Esophagus mucosa (tissue), 1 donor: Measurements from ENCODE around the gene PTPRN2. TPM values are rescaled to one million over a fixed set of nuclear protein-coding genes. Genes with fewer than 3 reads are reported as not detected.
A peak's percentile ranks its signal among the peaks of the same experiment; 100 is the strongest.

Experiments used
- ATAC-seq: fragments of 200-7000 bp; cut with Tn5 transposase; one replicate; pipeline ENCODE4 v1.9.1; 2020
- total RNA-seq: library from RNA; stranded (reverse); gene quantifications from one replicate; pipeline ENCODE4 v1.2.4, GENCODE V29; 2023
- donor health status: DM: yes; HTN: yes; CAD: no.

PTPRN2 gene
- total RNA-seq, 1 donor from 2014 or later, result 0.44 TPM

DNA sequence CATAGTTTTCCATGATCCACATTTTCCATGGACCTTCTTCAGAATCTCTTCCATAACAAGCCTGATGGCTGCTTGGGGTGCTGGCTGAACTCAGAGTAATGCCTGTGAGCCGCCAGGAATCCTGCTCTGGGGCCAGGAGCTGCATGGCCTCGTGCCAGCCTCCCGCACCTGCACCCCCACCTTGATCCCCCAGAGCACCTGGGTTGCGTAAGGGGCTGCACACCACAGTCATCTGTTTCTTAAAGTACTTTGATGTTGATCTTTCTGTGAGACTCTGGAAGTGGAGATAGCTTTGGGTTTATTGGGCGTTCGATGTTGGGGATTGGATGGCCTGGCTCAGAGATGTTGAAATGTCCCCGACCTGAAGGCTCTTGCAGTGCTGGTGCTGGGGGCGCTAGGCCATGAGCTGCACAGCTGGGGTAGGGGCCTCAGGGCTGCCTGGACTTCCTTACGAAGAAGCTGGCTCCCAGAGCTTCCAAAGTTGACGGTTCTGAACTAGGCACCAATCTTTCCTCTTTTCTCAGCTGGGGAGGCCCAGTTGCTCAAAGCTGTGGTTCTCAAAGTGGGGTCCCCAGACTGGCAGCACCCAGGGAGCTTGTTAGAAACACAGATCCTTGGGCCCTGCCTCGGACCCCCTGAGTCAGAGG is 716.9 kb downstream of the PTPRN2 start:
- ATAC-seq, result no peak

DNA sequence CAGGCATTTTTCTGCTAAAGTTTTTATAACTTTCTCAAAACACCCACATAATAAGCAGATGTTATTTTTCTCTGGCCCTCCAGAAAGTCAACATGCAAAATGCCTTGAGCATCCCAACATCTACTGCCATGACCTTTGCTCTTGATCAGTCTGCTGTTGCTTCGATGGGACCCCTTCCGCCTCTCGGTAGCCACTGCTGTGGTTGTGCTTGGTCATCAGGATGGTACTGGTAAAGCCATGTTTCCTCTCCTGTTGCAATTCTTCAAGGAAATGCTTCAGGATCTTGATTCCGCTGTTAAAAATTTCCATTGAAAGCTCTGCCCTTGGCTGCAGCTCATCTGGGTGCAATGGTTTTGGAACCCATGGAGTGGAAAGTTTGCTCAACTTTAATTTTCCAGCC is 717.8 kb downstream of the PTPRN2 start:
- ATAC-seq, result no peak

DNA sequence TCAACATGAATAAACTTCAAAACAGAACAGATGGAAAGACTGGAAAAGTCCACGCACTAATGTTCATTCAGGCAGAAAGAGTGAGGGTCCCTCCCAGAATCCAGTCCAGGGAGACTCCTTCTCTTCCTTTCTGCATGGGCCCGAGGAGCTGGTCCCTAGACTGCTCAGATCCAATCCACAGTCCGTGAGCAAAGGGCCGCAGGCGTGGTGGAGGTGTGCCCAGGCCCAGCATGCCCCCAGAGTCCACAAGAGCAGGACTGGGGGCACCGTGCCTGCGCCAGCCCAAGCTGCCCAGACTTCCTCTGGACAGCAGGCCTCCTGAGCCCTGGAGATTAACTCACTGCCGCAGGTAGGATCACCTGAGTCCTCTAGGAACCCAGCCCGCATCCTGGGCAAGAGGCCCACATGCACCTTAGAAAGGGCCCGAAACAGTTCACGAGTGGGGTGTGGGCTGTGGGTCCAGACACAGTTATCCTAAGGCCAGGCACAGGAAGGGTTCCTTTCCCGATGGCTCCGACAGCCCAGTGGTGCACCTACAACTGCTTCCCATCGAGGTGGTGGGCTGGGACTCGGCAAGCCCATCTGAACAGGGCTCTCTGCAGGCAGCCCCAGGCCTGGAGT is 719.8 kb downstream of the PTPRN2 start:
- no peak for ATAC-seq

DNA sequence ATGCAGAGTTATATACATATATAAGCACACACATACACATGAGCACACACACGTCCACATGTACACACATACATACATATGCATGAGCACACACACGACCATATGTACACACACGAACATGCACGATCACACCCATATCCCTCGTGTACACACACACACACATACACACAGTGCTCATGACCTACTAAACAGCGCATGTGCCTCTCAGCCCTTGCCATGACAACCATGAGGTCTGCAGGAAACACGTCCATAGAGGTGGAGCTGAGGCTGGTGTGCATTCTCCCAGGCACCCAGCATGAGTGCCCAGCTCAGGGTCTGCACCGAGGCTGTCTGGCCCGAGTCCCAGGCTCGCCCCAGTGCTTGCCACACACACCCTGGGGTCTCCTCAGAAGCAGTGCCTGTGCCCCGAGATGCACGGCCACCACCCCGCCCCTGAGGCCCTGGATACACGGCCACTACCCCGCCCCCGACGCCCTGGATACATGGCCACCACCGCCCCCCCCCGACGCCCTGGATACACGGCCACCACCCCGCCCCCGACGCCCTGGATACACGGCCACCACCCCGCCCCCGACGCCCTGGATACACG is 721.2 kb downstream of the PTPRN2 start:
- no peak for ATAC-seq

DNA sequence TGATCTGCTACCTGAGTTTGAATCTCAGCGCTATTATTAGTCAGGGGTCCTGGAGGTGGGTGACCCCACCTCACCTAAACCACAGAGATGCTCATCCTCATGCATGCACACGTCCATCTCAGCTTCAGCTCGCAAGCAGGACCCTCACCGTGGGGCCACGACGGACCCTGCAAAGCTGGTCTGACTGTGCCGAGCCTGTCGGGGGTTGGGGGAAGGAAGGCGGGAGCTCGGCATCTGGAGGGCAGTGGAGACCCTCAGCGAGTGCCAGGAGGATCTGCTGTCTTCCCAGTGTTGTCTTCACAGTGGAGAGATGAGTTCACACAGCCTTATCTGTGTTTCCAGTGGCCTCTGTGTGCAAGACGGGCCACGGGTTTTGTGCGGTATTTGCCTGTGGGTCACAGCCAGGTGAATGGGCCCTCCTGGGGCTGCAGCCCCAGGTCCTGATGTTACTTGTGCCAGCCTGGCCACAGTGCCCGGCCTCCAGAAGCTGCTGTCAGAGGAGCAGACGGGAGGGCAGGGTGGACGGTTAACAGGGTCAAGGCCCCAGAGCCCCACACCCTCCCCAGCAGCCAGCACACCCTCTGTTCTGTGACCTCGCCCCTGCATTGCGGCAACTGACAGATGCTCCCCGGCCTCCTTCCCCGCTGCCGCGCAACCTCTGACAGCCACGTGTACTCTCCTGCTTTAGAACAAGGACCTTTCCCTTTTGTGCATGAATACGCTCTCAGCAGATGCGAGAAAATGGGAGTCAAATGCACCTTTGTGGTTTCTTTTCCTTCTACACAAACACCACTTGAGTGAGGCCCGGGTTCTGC is 722.1 kb downstream of the PTPRN2 start:
- ATAC-seq, result no peak

DNA sequence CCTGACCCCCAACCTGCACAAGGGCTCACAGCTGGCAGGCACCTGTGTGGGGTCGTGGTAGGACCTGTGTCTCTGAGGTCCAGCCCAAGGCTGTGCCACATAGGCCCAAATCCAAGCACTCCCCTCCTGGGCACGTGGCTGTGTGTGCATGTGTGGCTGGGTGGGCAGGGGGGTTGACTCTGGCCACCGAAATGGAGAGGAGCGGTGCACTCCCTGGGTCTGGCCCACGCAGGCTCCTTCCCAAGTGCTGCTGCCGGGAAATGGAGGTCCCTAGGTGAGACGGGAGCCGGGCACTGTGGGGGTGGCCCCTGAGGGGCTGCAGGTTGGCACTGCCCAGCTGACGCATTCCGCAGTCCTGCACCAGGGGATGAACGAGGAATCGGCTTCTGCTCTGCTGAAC is 722.7 kb downstream of the PTPRN2 start:
- ATAC-seq, result no peak

DNA sequence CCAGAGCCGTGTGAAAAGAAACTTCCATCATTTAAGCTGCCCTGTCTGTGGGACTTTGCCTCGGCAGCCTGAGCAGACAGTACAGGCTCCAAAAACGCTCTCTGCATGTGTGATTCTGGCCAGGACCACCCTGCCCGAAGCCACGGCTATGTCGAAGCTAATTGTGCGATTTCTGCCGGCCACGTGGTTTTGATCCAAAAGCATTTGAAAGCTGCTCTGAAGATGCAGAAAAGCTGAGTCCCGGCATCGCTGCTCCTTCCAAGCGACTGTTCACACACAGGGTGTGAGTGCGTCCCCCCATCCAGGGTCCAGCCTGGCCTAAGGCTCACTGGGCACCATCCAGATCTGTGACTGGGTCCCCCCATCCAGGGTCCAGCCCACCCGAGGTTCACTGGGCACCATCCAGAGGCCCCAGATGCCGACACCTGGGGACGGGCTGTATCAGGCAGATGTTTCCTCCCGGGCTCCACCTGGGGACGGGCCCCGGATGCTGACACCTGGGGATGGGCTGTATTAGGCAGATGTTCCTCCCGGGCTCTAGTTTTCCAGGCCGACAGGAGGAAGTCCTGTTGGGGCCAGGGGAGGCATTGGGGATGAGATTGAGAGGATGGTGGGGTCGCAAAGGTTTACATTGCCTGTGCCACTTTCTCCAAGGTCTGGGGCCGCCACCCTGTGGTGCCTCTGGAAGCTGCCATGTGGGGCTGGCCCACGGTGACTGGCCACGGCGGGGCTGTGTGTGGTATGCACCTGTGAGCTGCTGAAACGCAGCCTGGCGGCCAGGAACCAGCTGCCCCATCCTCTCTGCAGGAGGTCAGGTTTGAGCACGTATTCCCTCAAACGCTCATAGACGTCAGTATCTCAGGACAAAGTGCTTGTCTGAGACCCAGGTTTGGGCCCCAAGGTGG is 723.5 kb downstream of the PTPRN2 start:
- no peak for ATAC-seq

DNA sequence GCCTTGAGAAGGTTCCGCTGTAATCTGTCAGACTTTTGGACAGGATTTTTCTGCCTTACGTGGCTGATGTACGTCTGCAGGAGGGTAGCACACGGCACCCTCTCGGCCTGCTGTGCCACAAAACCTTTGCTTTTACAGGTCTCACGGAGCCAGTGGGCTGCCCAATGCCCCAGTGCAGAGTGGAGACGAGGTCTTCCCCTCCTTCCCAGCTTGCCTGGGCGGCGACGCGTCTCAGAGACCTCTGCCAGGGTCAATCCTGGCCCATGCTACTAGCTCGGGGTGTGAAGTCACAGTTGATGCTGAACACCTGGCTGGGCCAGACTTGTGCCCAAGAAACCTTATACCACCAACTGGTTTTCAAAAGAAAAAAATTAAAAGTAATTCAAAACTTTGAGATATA is 724.4 kb downstream of the PTPRN2 start:
- no peak for ATAC-seq

DNA sequence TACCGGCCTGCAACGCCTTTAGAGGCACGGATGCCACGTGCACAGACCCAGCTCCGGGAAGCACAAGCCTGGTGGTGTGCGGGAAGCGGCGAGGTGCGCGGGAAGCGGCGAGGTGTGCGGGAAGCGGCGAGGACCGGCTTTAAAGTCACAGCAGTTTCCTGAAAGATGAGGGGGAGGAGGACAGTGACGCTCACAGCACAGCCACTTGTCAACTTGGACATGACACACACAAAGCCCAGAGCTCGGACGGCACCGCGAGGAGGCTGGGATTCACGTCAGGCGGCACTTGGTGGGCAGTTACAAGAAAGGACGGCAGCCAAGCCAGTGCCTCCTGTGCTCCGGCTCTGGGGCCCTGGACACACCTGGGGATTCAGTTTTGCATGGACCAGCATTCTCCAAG is 724.9 kb downstream of the PTPRN2 start:
- ATAC-seq, result no peak

DNA sequence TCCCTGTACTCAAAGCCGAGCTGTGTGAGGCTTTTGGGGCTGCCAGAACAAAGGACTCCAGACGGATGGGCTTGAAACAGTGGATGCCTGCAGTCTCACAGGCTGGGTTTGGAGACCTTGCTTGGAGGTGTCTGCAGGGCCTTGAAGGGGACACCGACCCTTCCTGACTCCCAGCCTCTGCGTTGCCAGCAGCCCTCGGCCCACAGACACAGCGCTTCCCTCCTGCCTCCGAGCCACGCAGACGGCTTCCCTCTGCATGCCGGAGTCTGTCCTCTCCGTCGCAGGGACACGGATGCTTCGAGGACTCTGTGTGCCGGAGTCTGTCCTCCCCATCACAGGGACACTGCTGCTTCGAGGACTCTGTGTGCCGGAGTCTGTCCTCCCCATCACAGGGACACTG is 726.1 kb downstream of the PTPRN2 start:
- no peak for ATAC-seq

DNA sequence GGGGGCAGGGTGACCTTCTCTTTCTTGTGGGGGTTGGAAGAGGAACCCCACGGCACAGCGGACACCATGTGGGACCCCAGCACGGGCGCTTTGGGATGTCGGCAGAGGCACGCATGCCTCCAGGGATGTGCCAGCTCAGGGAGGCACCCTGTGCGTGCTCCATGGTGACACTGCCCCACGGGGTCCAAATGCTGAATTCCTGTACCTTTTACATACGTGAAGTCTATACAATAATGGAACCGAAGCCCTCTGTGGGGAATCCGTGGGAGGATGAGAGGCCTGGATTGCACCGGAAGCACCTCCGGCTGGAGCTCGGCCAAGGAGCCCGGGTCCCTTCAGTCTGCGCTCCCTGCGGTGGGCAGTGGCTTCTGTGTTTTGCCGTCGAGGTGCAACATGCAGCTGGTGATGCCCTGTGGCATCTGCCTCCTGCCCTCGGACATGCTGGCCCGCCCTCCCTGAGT is 726.6 kb downstream of the PTPRN2 start:
- ATAC-seq, result no peak

DNA sequence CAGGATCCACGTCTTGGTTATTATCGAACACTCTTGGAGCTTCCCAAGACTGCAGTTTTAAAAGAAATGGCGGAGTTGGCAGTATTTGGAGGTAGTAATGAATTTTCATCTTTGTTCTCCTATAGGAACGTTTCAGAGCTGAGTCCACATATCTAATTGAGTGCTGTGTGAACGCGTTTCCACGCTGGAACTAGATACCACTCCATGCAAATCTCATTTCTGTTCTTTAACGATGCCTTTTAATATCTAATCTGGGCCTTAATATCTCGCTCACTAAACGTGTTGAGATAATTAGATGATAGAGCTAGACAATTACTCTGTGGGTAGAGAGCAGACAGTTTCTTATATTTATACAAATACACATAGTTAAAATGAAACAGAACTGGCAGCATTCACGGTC is 727.2 kb downstream of the PTPRN2 start:
- no peak for ATAC-seq

DNA sequence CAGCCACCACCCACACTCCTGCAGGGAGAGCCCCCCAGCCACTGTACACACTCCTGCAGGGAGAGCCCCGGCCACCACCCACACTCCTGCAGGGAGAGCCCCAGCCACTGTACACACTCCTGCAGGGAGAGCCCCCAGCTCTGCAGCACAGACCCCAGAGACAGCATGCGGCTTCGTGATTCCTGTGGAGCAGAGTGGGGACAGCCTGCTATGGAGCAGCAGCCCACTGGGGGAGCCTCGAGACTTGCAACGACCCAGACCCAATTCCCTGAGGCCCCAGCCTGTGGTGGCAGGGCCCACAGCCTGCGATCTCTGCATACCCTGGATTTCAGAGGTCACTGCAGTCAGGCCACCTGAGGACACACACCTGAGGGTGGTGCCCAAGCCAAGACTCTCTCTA is 727.7 kb downstream of the PTPRN2 start:
- ATAC-seq, result no peak

DNA sequence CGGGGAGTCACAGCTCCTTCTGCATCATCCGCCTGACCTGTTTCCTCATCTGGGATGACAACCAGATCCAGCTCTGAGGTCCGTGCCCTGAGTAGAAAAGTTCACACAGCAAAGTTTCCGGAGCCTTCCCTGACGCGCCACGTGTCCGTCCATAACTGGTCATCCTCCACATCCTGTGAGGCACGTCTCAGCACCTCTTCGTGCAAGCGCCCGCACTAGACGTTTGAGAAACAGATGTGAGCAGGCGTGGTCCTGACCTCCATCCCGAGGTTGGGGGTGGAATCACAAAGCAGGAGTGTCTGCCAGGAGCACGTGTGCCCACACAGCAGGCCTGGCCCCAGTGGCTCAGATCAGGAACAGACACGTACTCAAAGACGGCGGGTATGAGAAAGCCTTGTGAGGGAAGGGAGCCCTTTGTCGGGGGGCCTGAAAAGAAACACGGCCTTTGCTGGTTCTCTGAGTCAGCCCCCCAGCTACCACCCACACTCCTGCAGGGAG is 730.0 kb downstream of the PTPRN2 start:
- no peak for ATAC-seq

DNA sequence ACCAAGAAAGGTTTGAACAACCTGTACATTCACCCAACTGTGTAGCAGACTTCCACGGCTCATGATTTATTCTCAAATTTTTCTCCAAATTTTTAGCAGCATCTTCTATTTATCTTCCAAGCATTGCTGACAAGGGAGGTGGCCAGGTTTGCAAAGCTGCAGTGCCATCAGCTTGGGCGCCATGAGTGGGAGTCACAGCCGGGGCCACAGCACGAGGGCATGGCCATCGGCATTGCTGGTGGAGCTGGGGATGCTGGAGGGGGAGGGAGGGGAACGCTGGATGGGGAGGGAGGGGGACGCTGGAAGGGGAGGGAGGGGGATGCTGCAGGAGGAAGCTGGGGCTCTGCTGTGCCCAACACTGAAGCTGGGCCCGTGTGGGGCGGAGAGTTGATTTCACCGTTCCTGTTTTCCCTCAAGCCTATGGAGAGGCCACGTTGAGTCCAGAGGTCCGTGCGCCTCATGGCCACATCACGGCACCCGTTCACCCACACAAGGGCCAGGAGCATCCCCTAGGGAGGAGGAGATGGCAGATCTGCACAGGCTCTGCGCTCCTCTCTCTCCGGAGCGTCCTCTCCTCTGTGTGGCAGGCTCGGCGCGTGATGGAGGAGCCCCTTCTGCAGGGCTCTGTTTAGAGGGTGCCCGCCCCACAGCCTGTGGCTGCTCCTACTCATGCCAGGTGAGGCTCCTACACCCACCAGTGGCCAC is 730.6 kb downstream of the PTPRN2 start:
- ATAC-seq, result no peak

DNA sequence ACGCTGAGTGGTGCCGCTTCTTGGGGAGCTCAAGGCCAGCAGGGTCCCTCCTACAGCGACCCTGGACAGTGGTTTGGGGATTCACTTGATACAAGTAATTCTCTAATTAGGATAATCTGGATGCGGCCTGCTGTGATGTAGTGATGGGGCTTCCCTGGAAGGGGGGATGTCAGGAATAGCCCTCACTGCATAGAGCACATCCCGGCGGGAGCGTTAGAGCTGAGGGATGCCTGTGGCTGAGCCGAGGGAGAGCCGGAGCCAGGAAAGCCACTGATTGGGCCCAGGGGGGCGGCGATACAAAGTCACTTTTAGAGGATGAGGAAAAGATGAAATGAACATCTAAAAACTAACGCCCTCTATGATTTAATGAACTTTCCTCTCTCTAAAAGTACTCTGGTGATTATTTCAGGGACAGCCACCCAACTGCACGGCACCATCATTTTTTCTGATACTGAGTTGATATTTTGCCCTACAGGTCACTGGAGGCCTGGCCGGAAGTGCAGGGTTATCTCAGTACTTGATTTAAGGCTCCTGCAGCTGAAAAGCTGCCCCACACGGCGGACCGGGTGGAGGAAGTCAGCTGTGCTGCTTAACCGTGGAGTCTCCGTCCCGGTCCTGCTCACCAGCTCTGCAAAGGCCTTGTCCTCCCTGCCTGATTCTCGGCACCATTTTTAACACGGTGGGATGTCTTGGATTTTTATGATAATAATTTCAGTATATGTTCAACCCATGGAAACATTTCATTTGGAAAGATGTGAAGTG is 732.0 kb downstream of the PTPRN2 start:
- no peak for ATAC-seq

DNA sequence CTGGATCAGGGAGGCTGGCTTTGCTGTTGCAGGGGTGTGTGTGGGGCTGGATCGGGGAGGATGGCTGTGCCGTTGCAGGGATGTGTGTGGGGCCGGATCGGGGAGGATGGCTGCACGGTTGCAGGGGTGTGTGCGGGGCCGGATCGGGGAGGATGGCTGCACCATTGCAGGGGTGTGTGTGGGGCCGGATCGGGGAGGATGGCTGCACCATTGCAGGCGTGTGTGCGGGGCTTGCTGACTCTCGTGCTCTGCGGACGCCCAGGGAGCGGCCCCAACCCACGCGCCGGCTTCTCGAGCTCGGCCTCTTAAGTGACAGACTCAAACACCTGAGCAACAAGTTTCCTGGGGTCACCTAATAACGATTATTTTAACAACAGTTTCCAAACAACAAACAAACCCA is 732.6 kb downstream of the PTPRN2 start:
- ATAC-seq, result no peak

DNA sequence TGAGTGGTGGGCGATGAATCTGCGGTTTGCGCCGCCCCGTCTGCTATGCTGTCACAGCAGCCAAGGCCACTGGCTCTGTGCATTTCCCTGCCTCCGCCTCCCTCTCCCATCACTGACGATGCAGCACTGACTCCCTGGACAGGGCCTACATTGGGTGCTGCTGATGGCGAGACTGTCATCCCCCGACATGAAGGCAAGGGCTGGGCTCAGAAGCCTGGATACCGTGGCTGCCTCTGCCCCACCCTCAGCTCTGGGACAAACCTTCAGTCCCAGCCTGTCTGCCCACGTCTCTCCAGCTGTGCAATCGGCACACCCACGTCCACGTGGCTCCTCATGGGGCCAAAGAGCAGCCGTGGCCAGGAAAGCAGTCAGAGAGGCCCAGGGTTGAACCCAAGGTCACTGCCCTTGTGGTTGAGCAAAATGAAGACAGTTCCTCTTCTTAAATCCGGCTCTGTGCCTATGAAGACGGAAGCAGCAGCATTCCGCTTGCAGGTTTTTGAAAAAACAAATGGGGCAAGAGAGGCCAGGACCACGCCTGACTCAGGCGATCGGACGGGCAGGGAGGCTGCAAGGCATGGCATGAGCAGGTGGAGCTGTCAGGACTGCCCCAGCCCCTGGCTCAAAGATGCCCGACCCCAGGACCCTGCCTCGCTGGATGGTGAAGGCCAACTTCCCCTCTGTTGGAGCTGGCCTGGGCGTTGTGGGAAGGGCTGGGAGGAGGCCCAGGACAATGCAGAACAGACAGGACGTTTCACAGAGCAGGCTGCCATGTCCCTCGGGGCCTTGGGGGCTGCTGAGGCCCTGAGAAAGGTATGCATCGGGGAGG is 733.3 kb downstream of the PTPRN2 start:
- ATAC-seq, result peak; percentile 50

DNA sequence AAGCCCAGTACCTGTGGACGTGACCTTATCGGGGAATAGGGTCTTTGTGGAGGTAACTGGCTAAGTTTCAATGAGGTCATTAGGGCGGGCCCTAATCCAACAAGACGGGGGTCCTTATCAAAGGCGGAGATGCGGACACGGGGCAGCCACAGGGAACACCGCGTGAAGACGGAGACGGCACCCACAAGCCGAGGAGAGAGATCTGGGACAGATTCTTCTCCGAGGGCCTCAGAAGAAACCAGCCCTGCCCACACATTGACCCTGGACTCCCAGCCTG is 733.9 kb downstream of the PTPRN2 start:
- no peak for ATAC-seq
